Activated CD8-positive, alpha-beta T cell treated with anti-CD3 and anti-CD28 coated beads for 36 hours (primary cell): Measurements from ENCODE around the gene LPAR1. TPM values are rescaled to one million over a fixed set of nuclear protein-coding genes. Genes with fewer than 3 reads are reported as not detected.

Experiments
- ATAC-seq: fragments of 200-7000 bp; cut with Tn5 transposase; one replicate; pipeline ENCODE4 v1.10.0; 2021; ENCODE audit warnings: mild to moderate bottlenecking, moderate library complexity
- CTCF ChIA-PET: fragments of 350-600 bp; sonication (Branson Sonifier 250); formaldehyde crosslinking; loops from one replicate; lab custom pipeline; 2021; ENCODE audit warnings: antibody characterized with exemption; lab: Charles Lee
- POLR2A ChIA-PET: fragments of 350-600 bp; sonication (Branson Sonifier 250); formaldehyde crosslinking; loops from one replicate; lab custom pipeline; 2021; ENCODE audit warnings: antibody characterized with exemption; lab: Charles Lee
- DNase-seq: peaks from one replicate; pipeline ENCODE4 v3.0.0-alpha.2; 2020
- H3K27ac Mint-ChIP-seq: one replicate; pipeline ENCODE4 v1.8.0; 2021; ENCODE audit warnings: mild to moderate bottlenecking, mixed read lengths
- H3K27me3 Mint-ChIP-seq: one replicate; pipeline ENCODE4 v1.8.0; 2021; ENCODE audit warnings: mixed read lengths
- H3K36me3 Mint-ChIP-seq: one replicate; pipeline ENCODE4 v1.8.0; 2021; ENCODE audit warnings: low read depth, mixed read lengths
- H3K4me1 Mint-ChIP-seq: one replicate; pipeline ENCODE4 v1.8.0; 2021; ENCODE audit warnings: low read depth, mixed read lengths
- H3K4me3 Mint-ChIP-seq: one replicate; pipeline ENCODE4 v1.8.0; 2021; ENCODE audit warnings: mild to moderate bottlenecking, moderate library complexity, mixed read lengths
- H3K9me3 Mint-ChIP-seq: one replicate; pipeline ENCODE4 v1.8.0; 2021; ENCODE audit warnings: mixed read lengths
- CTCF ChIP-seq: fragments of 200-600 bp; IDR thresholded peaks from one replicate; pipeline ENCODE4 v1.8.0; 2022; ENCODE audit warnings: antibody characterized with exemption, mild to moderate bottlenecking
- intact Hi-C: fragments of 100-400 bp; cut with micrococcal nuclease; formaldehyde crosslinking; loops from one replicate; pipeline ENCODE4 v1.10.0; 2022
- total RNA-seq, 2 experiments: library from RNA; stranded (reverse); gene quantifications; one replicate each; pipeline ENCODE4 v1.2.3, GENCODE V29; 2021

Gene LPAR1
- total RNA-seq, 2 experiments from 2014 or later = not detected

- Mint-ChIP-seq H3K4me3 (no peak overlapping the region), H3K9me3 (no peaks in the 10 kb centered on the region)
Measured at GRCh38 chr9:111029260-111029659, 9.0 kb downstream of the LPAR1 start.

GRCh38 chr9:111027798-111028197, 10.5 kb downstream of the LPAR1 start:
- H3K36me3 Mint-ChIP-seq = no peaks in the 10 kb centered on the region
- H3K4me3 Mint-ChIP-seq = no peak overlapping the region
- CTCF ChIA-PET = interaction anchor here (1.5 kb wide), 1 partner anchor 13 kb away, joined by 3 read pairs; no protein-coding TSS in a partner anchor
- peaks cover 3% of the 10 kb centered on the region for H3K9me3 Mint-ChIP-seq
- ATAC-seq (no peak), DNase-seq (no peak)
- POLR2A ChIA-PET = no interaction called here
- no peaks in the 10 kb centered on the region for H3K27me3 Mint-ChIP-seq
- intact Hi-C loops = no loop called here
- H3K4me1 Mint-ChIP-seq = no peaks in the 10 kb centered on the region
- TF ChIP-seq CTCF = no peak
- H3K27ac Mint-ChIP-seq = no peak overlapping the region

More at GRCh38 chr9:111029260-111029659, 9.0 kb downstream of the LPAR1 start:
- ChIA-PET CTCF (interaction anchor here (1.5 kb wide), 1 partner anchor 11 kb away, joined by 3 read pairs; no protein-coding TSS in a partner anchor), POLR2A (no interaction called here)
- intact Hi-C loops = no loop called here
- ATAC-seq = no peak
- H3K27ac Mint-ChIP-seq = no peak overlapping the region
- no peaks in the 10 kb centered on the region for H3K27me3 Mint-ChIP-seq
- H3K4me1 Mint-ChIP-seq = no peaks in the 10 kb centered on the region
- TF ChIP-seq CTCF = no peak
- H3K36me3 Mint-ChIP-seq = no peaks in the 10 kb centered on the region
- DNase-seq = no peak

- no peak overlapping the region for H3K4me3 Mint-ChIP-seq
- H3K9me3 Mint-ChIP-seq = peaks cover 3% of the 10 kb centered on the region
- no peaks in the 10 kb centered on the region for H3K27me3 Mint-ChIP-seq
- no peaks in the 10 kb centered on the region for H3K4me1 Mint-ChIP-seq
- intact Hi-C loops = no loop called here
- CTCF ChIA-PET = no interaction called here
- POLR2A ChIA-PET = no interaction called here
- ATAC-seq (no peak), DNase-seq (no peak)
- no peaks in the 10 kb centered on the region for H3K36me3 Mint-ChIP-seq
- H3K27ac Mint-ChIP-seq = no peak overlapping the region
- TF ChIP-seq CTCF = no peak
Measured at GRCh38 chr9:111023128-111023527, 15.1 kb downstream of the LPAR1 start.

- Mint-ChIP-seq H3K36me3 (no peaks in the 10 kb centered on the region), H3K4me1 (no peaks in the 10 kb centered on the region), H3K9me3 (peaks cover 3% of the 10 kb centered on the region), H3K27me3 (no peaks in the 10 kb centered on the region), H3K4me3 (no peak overlapping the region), H3K27ac (no peak overlapping the region)
- no peak for TF ChIP-seq CTCF
- CTCF ChIA-PET = no interaction called here
- ATAC-seq = no peak
- POLR2A ChIA-PET = no interaction called here
- DNase-seq = no peak
- intact Hi-C loops = no loop called here
Measured at GRCh38 chr9:111020594-111020993, 17.7 kb downstream of the LPAR1 start.

GRCh38 chr9:111016426-111017045, 21.7 kb downstream of the LPAR1 start:
- H3K4me3 Mint-ChIP-seq = no peak overlapping the region
- no peaks in the 10 kb centered on the region for H3K27me3 Mint-ChIP-seq
- ChIA-PET POLR2A (no interaction called here), CTCF (no interaction called here)
- no peaks in the 10 kb centered on the region for H3K4me1 Mint-ChIP-seq
- H3K9me3 Mint-ChIP-seq = no peaks in the 10 kb centered on the region
- no peaks in the 10 kb centered on the region for H3K36me3 Mint-ChIP-seq
- TF ChIP-seq CTCF = no peak
- intact Hi-C loops = no loop called here
- no peak overlapping the region for H3K27ac Mint-ChIP-seq
- ATAC-seq (no peak), DNase-seq (no peak)
